Activated naive CD8-positive, alpha-beta T cell treated with anti-CD3 and anti-CD28 coated beads, Interleukin-2, amount 50 U/mL, for 16 hours (primary cell): Measurements from ENCODE around the gene SPATA25.

Experiments
- DNase-seq: peaks from one replicate; pipeline ENCODE4 v3.0.0-alpha.2; 2020; ENCODE audit warnings: low read depth, low spot score

SPATA25 gene

GRCh38 chr20:45840700-45841198 lies 46.7 kb downstream of the SPATA25 start:
- DNase-seq, result no peak

GRCh38 chr20:45836841-45837240 lies 50.6 kb downstream of the SPATA25 start:
- DNase-seq, result no peak
